Ascending aorta (tissue), 2 donors: ENCODE results near the gene HYAL2. TPM values are rescaled to one million over a fixed set of nuclear protein-coding genes. Genes with fewer than 3 reads are reported as not detected.

Experiments used
- DNase-seq, 2 donors: peaks; one replicate each; pipeline ENCODE4 v3.0.0-alpha.2; 2019; ENCODE audit warnings: low spot score in 2 of 2
- H3K27ac ChIP-seq, 2 donors: fragments of 200-600 bp; sonication (generic); one replicate each; pipeline ENCODE4 v1.5.1; 2016 to 2017; ENCODE audit warnings: mild to moderate bottlenecking in 1 of 2
- H3K27me3 ChIP-seq: fragments of 200-600 bp; sonication (generic); one replicate; pipeline ENCODE4 v1.5.1; 2017
- H3K36me3 ChIP-seq, 2 donors: fragments of 200-600 bp; sonication (generic); one replicate each; pipeline ENCODE4 v1.5.1; 2016
- H3K4me1 ChIP-seq, 2 donors: fragments of 200-600 bp; sonication (generic); one replicate each; pipeline ENCODE4 v1.5.1; 2016 to 2017; ENCODE audit warnings: mild to moderate bottlenecking in 1 of 2
- H3K4me3 ChIP-seq, 2 donors: fragments of 200-600 bp; sonication (generic); one replicate each; pipeline ENCODE4 v1.5.1; 2016 to 2017; ENCODE audit warnings: mild to moderate bottlenecking in 1 of 2
- H3K9me3 ChIP-seq, 2 donors: fragments of 200-600 bp; sonication (generic); one replicate each; pipeline ENCODE4 v1.5.1; 2016
- CTCF ChIP-seq, 3 experiments: fragments of 200-600 bp in 2 of 3; fragments of 450-650 bp in 1 of 3; sonication (generic) in 2 of 3; IDR thresholded peaks; one replicate each; pipeline ENCODE4 v1.5.1; 2016 to 2019; ENCODE audit warnings: antibody characterized with exemption in 3 of 3, mild to moderate bottlenecking in 1 of 3, moderate library complexity in 1 of 3
- intact Hi-C: fragments of 100-400 bp; cut with DNase I; formaldehyde crosslinking; loops from one replicate; pipeline ENCODE4 v1.15.1; 2023
- total RNA-seq: library from RNA; depleted of rRNA; stranded (reverse); fragments of >200 nt; gene quantifications from one replicate; pipeline ENCODE4 v1.1.0, GENCODE V29; 2016

The HYAL2 gene
- total RNA-seq, 1 donor from 2014 or later, result 449 TPM

GRCh38 chr3:50321336-50322114, 1.0 kb downstream of the HYAL2 start:
- peak in 1 of 2 donors; percentile 94 for DNase-seq
- H3K36me3 ChIP-seq, result peaks cover 0 to 31% of the 10 kb centered on the region in 2 donors
- peak overlapping the region; percentile 66 to 81 for H3K4me3 ChIP-seq
- TF ChIP-seq CTCF (IDR thresholded peaks at IDR 0.05), result peak; percentile 26 to 63 (median 44)
- peak overlapping the region; percentile 92 to 93 for H3K27ac ChIP-seq
- intact Hi-C loops, result loop anchor here (1.0 kb wide), 1 partner anchor 22 kb away; the partner anchor contains the start of genes HYAL3 and NAA80
- H3K4me1 ChIP-seq, result peaks cover 8 to 28% of the 10 kb centered on the region in 2 donors
- H3K9me3 ChIP-seq, result no peaks in the 10 kb centered on the region
- H3K27me3 ChIP-seq, result no peaks in the 10 kb centered on the region

DNA sequence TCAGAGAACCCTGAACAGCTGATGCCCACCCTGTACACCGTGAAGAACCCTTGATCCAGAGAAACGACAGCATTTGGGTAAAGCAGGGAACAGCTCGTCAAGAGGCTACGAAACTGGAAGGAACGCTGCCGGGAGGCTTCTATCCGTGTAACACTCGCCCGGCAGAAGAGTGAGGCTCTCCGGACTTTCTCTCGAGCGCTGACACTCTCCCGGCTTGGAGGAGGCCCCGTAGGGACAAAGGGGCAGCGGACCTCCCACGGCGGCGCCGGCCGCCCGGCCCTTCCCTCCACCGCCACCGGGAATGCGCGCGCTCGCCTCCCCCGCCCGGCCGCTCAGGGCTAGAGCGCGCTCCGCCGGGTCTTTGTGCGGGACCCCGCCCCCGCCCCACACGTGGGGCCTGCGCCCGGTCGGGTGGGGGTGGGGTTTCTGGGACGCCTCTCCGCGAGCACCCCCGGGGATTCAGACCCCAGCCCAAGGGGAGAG, 1.7 kb downstream of the HYAL2 start:
- Histone ChIP-seq H3K27ac (peak overlapping the region; percentile 92 to 93), H3K27me3 (no peaks in the 10 kb centered on the region), H3K9me3 (no peaks in the 10 kb centered on the region), H3K36me3 (peaks cover 0 to 31% of the 10 kb centered on the region in 2 donors), H3K4me3 (peak overlapping the region; percentile 66 to 81), H3K4me1 (peaks cover 8 to 28% of the 10 kb centered on the region in 2 donors)
- peak in 1 of 3 experiments; percentile 5 for TF ChIP-seq CTCF (IDR thresholded peaks at IDR 0.05)
- intact Hi-C loops, result loop anchor here (1.0 kb wide), 1 partner anchor 22 kb away; the partner anchor contains the start of genes HYAL3 and NAA80
- DNase-seq, result peak in 1 of 2 donors; percentile 86

DNA sequence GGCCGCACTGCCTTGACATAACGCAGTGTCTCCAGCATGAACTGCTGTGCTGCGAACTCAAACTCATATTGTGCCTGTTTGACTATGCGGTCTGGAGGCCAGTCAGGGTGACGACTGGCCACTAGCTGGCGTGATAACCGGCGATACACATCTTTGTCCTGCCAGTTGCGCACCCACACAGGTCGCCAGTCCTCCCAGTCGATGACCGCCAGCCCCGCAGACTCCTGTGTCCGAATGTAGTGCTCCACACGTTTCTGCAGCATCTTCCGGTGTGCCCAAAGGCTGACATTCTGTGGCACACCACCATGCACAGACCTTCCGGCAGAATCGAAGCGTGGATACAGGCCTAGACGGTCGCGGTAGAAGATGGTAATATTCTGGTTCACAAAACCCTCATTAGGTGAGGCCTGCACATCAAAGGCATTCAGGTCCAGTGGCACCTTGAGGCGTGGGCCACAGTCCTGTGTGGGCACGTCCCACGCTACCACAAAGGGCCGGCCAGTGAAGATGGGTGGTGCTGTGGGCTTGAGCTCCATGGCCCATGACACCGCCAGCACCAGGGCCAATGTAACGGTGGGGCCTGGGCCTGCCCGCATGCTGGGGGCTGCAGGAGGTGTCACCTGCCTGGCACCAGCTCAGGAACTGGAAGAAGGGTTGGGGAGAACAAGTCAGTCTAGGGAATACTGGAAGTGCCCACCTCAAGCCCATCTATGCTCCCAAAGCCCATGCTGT, 2.5 kb downstream of the HYAL2 start:
- Histone ChIP-seq H3K27me3 (no peaks in the 10 kb centered on the region), H3K9me3 (no peaks in the 10 kb centered on the region), H3K4me1 (peaks cover 8 to 28% of the 10 kb centered on the region in 2 donors), H3K36me3 (peaks cover 0 to 24% of the 10 kb centered on the region in 2 donors), H3K27ac (peak overlapping the region; percentile 92 to 93), H3K4me3 (peak overlapping the region; percentile 66 to 81)
- no peak for DNase-seq
- no peak for TF ChIP-seq CTCF (IDR thresholded peaks at IDR 0.05)
- intact Hi-C loops, result no loop called here

- Histone ChIP-seq H3K36me3 (peaks cover 0 to 21% of the 10 kb centered on the region in 2 donors), H3K4me3 (peak overlapping the region in 1 of 2 donors; percentile 66), H3K4me1 (peaks cover 8 to 28% of the 10 kb centered on the region in 2 donors), H3K27me3 (no peaks in the 10 kb centered on the region), H3K27ac (peak overlapping the region in 1 of 2 donors; percentile 19), H3K9me3 (no peaks in the 10 kb centered on the region)
- TF ChIP-seq CTCF (IDR thresholded peaks at IDR 0.05), result no peak
- intact Hi-C loops, result no loop called here
- DNase-seq, result no peak
Measured at GRCh38 chr3:50319181-50319893, 3.2 kb downstream of the HYAL2 start.

GRCh38 chr3:50318615-50319014, 3.9 kb downstream of the HYAL2 start:
- Histone ChIP-seq H3K9me3 (no peaks in the 10 kb centered on the region), H3K36me3 (peaks cover 0 to 21% of the 10 kb centered on the region in 2 donors), H3K4me3 (peak overlapping the region in 1 of 2 donors; percentile 21), H3K4me1 (peaks cover 8 to 28% of the 10 kb centered on the region in 2 donors), H3K27ac (peak overlapping the region in 1 of 2 donors; percentile 19), H3K27me3 (no peaks in the 10 kb centered on the region)
- no peak for DNase-seq
- no peak for TF ChIP-seq CTCF (IDR thresholded peaks at IDR 0.05)
- intact Hi-C loops, result no loop called here
